Measurements from ENCODE around the gene MUC6. TPM values are rescaled to one million over a fixed set of nuclear protein-coding genes. Genes with fewer than 3 reads are reported as not detected.

Gene MUC6
- total and polyA plus RNA-seq, 2 of the 8 experiments (the other 6 are each of a cell fraction or from before 2014, with no cell fraction given), result not detected

DNA sequence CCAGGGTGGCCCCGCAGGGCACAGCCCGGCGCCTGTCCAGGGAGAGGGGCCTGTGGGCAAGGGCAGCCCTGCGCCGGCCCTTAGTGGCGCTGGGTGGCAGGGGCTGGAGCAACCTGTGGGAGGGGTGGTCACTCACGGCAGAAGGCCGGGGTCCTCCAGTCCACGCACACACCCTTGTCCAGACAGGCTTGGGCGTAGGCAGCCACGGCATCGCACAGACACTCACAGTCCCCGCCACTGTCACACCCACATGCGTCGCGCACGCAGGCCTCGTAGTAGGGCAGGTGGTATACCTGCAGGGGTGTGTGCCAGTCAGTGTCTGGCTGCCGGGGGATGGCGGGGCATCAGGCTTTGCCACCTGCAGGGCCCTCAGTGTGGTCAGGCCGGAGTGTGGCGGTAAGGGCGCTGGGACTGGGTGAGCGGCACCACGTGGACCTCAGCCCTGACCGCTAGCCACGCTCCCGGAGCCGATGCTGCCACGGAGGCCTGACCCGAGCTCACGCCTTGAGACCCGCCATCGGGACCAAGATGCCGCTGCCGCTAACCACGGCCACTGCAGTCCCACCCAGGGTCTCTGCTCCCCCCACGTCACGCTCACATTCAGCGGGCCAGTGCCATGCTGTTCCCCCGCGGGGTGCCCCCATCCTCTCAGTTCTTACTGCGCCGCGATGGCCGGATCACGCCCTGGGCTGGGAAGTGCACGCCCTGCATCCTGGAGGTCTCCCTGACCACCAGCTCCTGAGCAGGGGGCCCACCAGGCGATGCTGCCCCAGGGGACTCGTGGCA is 12.5 kb downstream of the MUC6 start (continued):
- TF ChIP-seq CHD2 (IDR thresholded peaks at IDR 0.05; ENCODE audit: low read length) (no peak), EGR1 (IDR thresholded peaks at IDR 0.05; ENCODE audit: borderline replicate concordance, low read depth, low read length) (no peak), GTF2F1 (IDR thresholded peaks at IDR 0.05; ENCODE audit: borderline replicate concordance, low read depth, low read length) (no peak), BACH1 (IDR thresholded peaks at IDR 0.05; ENCODE audit: low read length) (no peak), CEBPB (IDR thresholded peaks at IDR 0.05; ENCODE audit: low read depth, low read length) (no peak), TAF1 (IDR thresholded peaks at IDR 0.05; ENCODE audit: low read depth, low read length) (no peak)
- TF ChIP-seq, protein P1, sequence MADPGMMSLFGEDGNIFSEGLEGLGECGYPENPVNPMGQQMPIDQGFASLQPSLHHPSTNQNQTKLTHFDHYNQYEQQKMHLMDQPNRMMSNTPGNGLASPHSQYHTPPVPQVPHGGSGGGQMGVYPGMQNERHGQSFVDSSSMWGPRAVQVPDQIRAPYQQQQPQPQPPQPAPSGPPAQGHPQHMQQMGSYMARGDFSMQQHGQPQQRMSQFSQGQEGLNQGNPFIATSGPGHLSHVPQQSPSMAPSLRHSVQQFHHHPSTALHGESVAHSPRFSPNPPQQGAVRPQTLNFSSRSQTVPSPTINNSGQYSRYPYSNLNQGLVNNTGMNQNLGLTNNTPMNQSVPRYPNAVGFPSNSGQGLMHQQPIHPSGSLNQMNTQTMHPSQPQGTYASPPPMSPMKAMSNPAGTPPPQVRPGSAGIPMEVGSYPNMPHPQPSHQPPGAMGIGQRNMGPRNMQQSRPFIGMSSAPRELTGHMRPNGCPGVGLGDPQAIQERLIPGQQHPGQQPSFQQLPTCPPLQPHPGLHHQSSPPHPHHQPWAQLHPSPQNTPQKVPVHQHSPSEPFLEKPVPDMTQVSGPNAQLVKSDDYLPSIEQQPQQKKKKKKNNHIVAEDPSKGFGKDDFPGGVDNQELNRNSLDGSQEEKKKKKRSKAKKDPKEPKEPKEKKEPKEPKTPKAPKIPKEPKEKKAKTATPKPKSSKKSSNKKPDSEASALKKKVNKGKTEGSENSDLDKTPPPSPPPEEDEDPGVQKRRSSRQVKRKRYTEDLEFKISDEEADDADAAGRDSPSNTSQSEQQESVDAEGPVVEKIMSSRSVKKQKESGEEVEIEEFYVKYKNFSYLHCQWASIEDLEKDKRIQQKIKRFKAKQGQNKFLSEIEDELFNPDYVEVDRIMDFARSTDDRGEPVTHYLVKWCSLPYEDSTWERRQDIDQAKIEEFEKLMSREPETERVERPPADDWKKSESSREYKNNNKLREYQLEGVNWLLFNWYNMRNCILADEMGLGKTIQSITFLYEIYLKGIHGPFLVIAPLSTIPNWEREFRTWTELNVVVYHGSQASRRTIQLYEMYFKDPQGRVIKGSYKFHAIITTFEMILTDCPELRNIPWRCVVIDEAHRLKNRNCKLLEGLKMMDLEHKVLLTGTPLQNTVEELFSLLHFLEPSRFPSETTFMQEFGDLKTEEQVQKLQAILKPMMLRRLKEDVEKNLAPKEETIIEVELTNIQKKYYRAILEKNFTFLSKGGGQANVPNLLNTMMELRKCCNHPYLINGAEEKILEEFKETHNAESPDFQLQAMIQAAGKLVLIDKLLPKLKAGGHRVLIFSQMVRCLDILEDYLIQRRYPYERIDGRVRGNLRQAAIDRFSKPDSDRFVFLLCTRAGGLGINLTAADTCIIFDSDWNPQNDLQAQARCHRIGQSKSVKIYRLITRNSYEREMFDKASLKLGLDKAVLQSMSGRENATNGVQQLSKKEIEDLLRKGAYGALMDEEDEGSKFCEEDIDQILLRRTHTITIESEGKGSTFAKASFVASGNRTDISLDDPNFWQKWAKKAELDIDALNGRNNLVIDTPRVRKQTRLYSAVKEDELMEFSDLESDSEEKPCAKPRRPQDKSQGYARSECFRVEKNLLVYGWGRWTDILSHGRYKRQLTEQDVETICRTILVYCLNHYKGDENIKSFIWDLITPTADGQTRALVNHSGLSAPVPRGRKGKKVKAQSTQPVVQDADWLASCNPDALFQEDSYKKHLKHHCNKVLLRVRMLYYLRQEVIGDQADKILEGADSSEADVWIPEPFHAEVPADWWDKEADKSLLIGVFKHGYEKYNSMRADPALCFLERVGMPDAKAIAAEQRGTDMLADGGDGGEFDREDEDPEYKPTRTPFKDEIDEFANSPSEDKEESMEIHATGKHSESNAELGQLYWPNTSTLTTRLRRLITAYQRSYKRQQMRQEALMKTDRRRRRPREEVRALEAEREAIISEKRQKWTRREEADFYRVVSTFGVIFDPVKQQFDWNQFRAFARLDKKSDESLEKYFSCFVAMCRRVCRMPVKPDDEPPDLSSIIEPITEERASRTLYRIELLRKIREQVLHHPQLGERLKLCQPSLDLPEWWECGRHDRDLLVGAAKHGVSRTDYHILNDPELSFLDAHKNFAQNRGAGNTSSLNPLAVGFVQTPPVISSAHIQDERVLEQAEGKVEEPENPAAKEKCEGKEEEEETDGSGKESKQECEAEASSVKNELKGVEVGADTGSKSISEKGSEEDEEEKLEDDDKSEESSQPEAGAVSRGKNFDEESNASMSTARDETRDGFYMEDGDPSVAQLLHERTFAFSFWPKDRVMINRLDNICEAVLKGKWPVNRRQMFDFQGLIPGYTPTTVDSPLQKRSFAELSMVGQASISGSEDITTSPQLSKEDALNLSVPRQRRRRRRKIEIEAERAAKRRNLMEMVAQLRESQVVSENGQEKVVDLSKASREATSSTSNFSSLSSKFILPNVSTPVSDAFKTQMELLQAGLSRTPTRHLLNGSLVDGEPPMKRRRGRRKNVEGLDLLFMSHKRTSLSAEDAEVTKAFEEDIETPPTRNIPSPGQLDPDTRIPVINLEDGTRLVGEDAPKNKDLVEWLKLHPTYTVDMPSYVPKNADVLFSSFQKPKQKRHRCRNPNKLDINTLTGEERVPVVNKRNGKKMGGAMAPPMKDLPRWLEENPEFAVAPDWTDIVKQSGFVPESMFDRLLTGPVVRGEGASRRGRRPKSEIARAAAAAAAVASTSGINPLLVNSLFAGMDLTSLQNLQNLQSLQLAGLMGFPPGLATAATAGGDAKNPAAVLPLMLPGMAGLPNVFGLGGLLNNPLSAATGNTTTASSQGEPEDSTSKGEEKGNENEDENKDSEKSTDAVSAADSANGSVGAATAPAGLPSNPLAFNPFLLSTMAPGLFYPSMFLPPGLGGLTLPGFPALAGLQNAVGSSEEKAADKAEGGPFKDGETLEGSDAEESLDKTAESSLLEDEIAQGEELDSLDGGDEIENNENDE (IDR thresholded peaks at IDR 0.05; ENCODE audit: insufficient replicate concordance, low read length), result no peak

Measured in H1 (cell line).